HG03159 (cell line): Measurements from ENCODE around the gene ENPP1.
A peak's percentile ranks its signal among the peaks of the same experiment; 100 is the strongest.
"Not testable (repeated sequence)": the region's sequence is repeated elsewhere in the genome, so short reads cannot be mapped to it uniquely, and the experiment has no call there.

Experiments used
- ATAC-seq: cut with Tn5 transposase; IDR thresholded peaks from one replicate; pipeline ENCODE4 v1.9.1; 2021; ENCODE audit warnings: mild to moderate bottlenecking, moderate library complexity; ENCODE audit not compliant: unreplicated experiment

ENPP1 gene

GRCh38 chr6:131914234-131914633 lies 106.4 kb downstream of the ENPP1 start:
- ATAC-seq = no peak

- peak; percentile 84 for ATAC-seq
Observed at GRCh38 chr6:131914967-131915751, 107.3 kb downstream of the ENPP1 start.

- not testable (repeated sequence) for ATAC-seq
Observed at GRCh38 chr6:131916091-131916796, 108.4 kb downstream of the ENPP1 start.

- ATAC-seq = no peak
Observed at GRCh38 chr6:131916847-131917246, 109.0 kb downstream of the ENPP1 start.

- no peak for ATAC-seq
Observed at GRCh38 chr6:131917318-131917717, 109.5 kb downstream of the ENPP1 start.

- ATAC-seq = no peak
Observed at GRCh38 chr6:131917763-131918649, 110.2 kb downstream of the ENPP1 start.

- no peak for ATAC-seq
Observed at GRCh38 chr6:131918650-131919355, 111.0 kb downstream of the ENPP1 start.

- ATAC-seq = no peak
Observed at GRCh38 chr6:131920656-131921055, 112.8 kb downstream of the ENPP1 start.

GRCh38 chr6:131923356-131923755 lies 115.5 kb downstream of the ENPP1 start:
- ATAC-seq = peak; percentile 73

- no peak for ATAC-seq
Observed at GRCh38 chr6:131924881-131925474, 117.2 kb downstream of the ENPP1 start.

GRCh38 chr6:131929264-131929663 lies 121.4 kb downstream of the ENPP1 start:
- ATAC-seq = no peak

GRCh38 chr6:131929976-131930375 lies 122.2 kb downstream of the ENPP1 start:
- ATAC-seq = no peak

GRCh38 chr6:131931063-131931750 lies 123.4 kb downstream of the ENPP1 start:
- no peak for ATAC-seq

GRCh38 chr6:131936156-131936555 lies 128.3 kb downstream of the ENPP1 start:
- ATAC-seq = no peak

- ATAC-seq = no peak
Observed at GRCh38 chr6:131937226-131937625, 129.4 kb downstream of the ENPP1 start.

GRCh38 chr6:131937703-131938631 lies 130.1 kb downstream of the ENPP1 start:
- no peak for ATAC-seq
